ENCODE measurements around the gene HOXA5.

HOXA5 gene

DNA sequence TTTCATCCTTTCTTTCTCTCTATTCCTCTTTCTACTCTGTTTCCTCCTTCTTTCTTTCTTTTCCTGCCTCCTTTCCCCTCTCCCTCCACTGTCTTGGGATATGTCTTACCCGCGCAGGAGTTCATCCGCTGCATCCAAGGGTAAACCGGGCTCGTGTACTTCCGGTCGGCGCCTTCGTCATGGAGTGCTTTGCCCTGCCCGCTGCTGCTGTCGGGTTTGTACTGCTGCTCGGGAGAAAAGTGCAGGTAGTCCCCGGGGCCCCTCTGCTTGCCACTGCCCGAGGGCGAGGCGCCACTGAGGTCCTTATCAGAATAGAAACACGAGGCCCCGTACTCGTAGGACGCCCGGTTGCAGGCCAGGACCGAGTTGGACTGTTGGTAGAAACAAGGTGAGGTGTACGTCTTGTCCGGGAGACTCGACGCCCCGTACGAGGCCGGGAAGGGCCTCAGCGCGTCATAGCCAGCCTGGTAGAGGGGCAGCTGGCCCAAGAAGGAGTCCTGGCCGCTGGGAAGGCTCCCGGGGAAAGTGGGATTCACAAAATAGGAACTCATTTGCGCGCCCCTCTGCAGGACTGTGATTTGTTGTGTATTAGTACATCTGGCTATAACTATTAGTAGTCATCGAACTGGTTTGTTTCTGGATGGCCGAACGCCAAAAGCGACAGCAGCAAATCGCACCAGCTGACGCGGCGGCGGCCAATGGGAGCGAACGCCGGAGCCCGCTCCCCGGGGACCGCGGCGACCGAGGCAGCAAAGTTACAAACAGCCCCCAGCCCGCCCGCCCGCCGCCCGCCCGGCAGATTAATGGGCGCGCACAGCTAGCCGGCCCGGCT is 3.9 kb upstream of the HOXA5 start, which contains the start of gene HOXA6:
TSS of gene HOXA6 (minus strand) at position 576 of the 832 bp plus-strand sequence. CDS start at position 551, 25 bp downstream.
- DNase-seq, result no peak

DNA sequence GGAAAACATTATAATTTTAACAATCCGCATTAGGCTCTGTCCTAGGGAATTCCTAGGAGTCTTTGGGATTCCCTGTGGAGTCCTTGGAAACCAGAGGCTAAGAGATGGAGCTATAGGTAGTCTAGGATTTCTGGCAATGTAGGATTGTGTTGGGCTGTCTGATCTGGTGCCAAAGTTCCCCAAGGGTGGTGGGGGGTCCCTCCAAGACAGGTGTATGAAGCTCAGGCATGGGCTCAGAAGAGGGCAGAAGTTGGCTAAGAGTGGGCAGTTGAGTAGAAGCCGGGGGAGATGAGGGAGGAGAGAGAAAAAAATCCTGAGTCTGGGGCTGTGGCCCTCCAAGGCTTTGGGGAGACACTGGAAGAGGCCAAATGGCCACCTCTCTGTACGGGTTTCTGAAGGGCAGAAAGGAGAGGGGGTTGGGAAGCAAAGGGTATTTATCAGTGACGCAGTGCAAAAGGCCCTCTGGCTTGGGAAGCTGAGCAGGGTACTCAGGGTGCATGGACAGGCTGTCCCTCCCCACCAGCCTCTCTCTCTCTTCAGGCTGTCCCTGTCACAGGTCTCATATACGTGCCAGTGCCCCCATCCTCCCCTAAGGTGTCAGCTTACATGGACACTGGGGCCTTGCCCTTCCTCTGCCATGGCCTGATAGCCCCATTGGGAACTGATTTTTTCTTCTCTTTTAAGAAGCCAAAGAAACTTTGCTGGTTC is 3.2 kb upstream of the HOXA5 start:
- DNase-seq, result no peak

DNA sequence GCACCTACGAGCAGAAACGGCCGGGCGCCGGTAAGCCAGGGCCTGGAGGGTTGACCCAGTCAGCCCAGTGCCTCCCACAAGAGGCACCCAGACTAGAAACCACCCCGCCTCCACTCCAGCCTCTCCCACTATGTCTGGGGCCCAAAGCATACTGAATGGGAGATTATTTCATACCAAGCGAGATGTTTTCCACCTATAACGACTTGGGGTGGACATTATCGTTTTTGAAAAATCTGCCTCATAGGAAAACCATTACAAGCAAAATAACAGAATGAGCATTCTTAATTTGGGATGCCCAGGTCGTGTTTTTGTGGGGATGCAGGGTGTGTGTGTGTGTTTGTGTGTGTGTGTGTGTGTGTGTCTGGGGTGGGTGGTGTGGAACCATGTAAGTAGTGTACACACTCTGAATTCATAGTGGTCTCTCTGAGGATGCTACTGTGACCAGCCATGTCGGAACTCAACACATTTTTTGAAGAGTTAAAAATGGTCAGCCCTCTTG is 2.5 kb upstream of the HOXA5 start:
- no peak for DNase-seq

DNA sequence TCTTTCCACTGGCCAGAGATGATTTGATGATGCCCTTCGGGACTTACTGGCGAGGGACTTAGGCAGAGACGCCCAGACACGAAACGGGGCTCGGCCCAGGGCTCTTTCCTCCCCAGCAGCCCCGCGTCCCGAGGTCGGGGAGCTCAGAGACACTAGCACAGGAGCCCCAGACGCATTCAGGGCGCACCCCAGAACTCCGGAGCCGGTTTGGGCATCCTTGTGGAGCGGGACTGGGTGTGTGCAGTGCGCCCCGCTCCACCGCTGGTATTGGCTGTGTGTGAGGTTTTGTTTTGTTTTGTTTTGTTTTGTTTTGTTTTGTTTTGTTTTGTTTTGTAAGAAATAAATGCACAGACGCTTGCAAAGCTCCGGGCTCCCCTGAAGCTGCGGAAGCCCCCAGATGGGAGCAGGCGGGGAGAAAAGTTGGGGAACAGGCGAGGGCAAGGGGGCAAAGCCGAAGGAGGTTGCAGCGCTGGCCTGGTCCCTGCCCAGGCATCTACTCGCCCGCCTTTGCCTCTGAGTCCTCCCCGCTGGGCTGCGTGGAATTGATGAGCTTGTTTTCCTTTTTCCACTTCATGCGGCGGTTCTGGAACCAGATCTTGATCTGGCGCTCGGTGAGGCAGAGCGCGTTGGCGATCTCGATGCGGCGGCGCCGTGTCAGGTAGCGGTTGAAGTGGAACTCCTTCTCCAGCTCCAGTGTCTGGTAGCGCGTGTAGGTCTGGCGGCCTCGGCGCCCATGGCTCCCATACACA is 1.9 kb upstream of the HOXA5 start:
- DNase-seq, result no peak

DNA sequence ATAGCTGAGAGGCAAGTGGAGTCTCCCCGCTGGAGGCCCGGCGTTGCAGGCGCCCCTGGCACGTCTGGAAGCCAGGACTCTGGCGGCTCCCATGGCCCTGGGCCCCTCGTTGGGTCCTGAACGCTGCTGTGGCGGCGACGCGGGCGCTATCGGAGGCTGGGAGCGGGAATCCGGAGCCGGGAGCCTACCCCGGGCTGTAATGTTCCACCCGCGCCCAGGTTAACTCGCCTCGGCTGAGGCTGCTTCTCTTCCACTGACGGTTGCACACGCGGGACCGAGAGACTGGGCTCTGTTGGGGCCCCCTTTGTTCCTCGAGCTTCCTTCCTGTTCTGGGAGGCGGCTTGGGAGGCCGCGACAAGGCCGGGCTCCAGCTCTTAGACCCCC is 1.3 kb upstream of the HOXA5 start:
- DNase-seq, result no peak

DNA sequence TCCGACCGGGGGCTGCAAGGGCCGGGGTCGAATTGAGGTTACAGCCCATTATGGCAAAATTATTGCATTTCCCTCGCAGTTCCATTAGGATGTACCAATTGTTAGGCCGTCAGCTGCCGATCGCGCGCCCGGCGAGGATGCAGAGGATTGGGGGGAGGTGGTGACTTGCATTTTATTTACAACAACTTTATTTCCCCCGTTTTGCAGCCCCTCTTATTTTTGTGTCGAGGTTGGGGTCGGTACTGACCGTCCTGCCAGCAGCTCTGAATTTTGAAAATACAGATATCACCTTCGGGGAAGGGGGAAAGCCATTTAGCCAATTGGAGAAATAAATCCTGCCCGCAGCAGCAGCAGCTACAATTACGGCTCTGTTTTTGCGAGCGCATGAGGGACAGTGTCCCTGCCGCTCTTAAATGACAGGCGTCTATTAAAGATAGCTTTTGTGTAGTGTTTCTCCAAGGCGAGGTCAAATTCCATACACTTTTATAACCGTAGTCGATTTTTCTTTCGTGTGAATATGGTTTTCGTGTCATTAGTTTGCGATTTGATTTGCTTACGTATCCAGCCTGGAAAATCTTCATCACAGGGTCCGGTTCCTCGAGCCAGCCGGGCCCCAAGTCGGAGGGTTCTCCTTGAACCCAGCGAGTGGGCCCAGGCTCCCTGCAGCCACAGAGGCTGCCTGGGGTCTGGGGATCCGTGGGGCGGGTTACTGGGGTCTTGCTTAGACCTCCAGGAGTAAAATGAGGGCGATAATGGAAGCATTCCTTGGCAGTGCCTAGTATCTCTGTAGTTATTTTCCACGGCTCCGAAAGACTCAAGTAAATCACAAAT is 684 bp upstream of the HOXA5 start:
- DNase-seq, result no peak

DNA sequence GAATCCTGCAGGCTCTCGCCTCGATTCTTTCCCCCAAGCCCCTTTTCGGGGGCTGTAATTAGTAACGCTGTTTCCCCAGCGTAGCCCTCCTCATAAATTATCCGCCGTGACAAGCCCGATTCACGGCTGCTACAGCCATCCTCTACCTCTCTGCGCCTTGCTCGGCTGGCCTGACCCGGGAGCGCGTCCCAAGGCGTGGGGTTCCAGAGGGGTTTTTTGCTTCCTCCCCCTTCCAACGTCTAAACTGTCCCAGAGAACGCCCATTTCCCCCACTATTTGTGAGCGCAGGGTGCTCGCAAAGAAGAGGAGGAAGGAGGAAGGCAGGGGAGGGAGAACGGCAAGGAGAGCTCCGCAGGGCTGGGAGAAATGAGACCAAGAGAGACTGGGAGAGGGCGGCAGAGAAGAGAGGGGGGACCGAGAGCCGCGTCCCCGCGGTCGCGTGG is 880 bp downstream of the HOXA5 start:
- no peak for DNase-seq

DNA sequence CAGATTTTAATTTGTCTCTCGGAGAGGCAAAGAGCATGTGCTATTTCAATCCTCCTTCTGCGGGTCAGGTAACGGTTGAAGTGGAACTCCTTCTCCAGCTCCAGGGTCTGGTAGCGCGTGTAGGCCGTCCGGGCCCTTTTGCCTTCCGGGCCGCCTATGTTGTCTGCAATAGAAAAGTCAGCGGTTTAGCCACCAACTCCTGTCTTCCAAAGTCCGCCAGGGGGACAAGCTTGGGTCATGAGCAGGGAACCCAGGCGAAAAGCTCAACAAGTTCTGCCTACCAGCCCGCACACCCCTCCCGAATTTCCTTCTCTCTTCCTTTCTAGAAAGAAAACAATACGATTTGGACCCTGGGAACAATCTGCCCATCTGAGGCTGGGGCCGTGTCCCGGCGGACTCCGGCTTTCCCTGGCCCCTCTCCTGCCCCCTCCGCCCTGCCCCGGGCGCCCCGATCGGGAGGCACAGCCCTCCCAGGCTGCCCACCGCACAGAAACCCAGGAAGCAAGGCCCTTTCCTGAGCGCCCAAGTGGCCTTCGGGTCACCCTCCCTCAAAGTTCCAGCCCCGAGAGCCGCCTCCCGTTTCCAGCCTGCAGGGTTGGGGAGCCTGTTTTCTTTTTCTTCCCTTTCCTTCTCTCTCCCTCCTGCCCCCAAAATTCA is 1.4 kb downstream of the HOXA5 start:
- DNase-seq, result no peak

DNA sequence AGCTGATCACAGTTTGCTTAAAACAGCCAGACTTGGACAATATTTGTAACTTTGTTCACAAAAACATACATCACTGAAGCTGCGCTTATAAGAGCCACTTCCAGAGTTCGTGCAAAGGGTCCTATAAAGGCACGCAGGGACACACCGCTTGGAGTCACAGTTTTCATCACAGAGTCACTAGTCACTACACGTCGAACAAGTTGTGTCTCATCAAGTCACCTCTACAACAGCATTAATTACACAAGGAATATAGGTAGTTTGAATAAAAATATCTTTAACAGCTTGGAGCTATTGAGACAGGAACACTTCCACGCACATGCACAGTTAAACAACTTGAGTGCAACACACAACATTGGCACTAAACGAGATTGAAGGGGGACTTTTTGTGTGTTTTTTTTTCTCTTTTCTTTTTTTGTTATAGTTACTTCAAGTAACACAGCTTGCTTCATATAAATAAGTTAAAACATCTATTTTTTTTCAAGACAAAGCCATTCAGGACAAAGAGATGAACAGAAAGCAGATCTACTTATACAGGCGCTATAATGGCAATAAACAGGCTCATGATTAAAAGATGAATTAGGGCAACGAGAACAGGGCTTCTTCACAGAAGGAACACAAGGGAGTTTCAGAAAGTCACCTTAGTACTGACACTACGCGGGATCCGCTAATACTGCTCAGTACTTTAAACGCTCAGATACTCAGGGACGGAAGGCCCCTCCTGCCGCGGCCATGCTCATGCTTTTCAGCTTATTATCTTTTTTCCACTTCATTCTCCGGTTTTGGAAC is 2.2 kb downstream of the HOXA5 start:
- no peak for DNase-seq

DNA sequence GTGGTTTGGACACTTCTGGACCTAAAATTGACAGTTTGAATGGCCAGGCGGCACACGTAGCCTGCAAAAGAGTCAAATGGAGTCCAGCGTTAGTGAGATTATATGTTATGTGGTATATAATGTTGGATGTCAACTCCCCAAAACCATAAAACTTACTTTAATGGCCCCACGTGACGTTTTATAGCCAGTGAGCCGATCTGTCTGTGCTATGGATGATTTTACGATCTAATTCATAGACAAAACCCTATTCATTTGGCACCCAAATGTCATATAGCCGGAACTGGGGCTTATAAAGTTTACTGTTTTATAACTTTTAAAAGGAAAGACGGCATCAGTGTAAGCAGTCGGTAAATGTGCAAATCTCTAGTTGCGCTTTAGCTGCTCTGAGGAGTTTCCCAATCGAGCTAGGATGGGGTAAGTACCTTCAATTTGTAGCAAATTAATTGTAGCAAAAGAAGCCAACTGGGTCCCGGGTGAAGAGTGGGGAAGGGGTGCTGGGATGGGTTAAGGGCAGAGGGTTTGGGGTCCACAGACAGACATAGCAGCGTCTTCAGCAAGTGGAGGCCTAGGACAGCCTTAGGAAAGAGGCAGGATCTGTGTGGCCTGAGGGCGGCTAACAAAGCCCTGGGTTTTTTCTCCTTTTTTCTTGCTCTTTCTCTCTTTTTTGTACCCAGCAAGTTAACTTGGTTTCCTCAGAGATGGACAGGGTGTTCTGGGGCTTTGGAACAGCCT is 3.2 kb downstream of the HOXA5 start:
- no peak for DNase-seq

DNA sequence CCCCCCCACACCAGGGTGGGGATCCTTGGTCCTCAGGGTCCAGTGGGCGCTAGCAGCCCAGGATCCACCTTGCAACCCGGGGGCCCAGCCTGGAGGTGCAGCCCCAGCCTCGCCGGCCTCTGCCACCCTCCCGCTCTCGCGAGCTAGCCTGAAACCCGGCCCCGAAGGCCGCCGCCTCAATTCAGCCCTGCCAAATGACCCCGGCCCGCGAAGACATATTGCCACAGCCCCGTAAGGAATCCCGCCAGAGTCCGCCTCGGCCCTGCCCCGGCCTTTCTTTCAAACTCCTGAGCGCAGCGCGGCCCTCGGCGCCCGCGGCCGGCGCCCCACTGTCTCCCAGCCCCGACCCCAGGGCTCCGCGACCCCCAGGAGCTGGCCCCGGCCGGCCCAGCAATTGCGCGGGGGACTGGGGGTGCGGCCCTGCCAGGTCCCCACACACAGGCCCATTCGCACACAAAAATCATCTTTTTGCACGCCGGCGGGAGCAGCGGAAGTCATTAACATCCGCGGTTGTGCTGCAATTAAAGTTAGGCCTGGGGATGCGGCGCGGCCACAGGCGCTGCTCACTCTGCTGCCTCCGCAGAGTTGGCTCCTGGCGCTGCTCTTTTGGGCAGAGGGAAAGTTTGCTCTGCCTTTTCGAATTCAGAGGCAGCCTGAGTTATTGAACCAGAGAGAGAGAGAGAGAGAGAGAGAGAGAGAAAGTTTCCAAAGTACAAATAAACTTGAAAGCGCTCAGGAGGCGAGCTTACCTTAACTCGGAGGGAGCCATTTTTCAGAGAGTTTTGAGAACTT is 4.0 kb downstream of the HOXA5 start:
- no peak for DNase-seq

DNA sequence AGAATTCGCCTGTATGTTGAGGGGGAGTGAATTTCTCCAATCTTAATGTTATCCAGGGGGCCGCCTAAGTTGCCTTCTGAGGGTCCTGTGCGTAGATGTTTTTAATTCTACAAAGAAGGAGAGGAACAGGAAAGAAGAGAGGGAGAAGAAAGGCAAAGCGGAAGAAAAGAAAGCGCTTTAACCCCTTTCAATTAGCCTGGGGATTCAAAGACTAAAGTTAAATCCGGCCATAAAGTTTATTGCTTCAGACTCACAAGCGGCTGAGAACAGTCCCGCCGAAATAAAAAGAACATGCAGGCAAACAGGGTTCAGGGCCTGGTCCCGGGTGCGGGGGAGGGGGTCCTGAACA is 4.5 kb downstream of the HOXA5 start:
- DNase-seq, result no peak

DNA sequence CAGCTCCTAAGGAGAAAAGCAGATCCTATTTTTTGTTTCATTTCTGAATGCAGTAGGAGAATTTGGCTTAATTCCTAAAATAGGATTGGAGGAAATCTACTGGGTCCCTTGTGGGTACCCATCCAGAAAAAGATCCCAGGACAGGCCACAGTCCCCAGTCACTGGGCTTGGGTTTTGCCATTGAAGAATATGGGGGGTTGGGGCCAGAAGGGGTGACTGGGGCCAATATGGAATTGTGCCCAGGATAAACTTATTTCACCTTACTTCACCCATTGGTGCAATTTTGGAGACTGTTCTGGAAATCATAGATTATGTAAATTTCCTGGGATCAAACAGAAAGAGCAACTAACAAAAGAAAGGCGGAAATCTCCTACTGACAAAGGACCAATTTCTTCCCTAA is 5.0 kb downstream of the HOXA5 start:
- no peak for DNase-seq

DNA sequence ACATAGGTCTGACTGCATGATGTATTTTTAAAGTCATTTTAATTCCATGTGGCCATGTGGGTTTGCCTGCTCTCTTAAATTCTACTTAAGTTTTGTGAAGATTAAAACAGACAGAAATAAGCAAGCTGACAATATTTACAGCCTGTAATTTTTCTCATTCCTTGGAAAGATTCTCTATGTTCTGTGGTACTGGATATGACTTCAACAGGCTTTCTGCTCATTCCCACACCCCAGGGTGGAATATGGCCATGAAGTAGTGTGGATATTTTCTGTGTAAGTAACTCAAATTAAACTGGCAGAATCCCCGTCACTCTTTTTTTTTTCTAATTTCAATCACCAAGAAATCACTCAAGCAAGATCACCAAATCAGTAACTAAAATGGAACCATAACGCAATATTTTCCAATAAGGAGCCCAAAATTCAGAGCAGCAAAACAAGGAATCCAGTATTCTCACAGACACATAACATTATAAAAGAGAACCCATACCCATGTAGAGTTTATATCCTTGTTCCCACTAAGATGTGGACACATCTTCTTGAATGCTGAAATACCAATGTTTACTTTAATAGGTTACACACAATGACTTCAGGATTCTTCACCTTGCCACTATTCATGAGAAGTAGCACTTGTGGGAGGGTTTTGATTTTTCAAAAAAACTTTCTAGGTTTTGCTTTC is 5.7 kb downstream of the HOXA5 start:
- DNase-seq, result no peak

DNA sequence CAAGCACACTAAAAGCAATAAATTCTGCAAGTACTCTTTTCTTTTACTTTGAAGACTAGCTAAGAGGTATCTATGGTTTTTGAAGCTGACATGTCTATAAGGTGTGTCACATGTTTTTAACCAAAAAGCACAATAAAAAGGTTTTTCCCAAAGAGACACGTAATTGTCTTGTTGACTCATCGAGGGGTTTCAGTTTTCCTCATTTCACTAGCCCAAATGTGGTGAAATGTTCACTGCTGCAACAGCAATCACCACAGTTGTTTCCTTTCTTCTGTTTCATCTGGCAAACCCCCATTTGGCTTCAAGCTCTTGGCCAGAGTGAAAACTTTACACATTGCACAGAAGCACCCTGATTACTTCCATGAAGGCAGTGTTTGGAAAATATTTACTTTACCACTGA is 9.1 kb downstream of the HOXA5 start:
- DNase-seq, result no peak

DNA sequence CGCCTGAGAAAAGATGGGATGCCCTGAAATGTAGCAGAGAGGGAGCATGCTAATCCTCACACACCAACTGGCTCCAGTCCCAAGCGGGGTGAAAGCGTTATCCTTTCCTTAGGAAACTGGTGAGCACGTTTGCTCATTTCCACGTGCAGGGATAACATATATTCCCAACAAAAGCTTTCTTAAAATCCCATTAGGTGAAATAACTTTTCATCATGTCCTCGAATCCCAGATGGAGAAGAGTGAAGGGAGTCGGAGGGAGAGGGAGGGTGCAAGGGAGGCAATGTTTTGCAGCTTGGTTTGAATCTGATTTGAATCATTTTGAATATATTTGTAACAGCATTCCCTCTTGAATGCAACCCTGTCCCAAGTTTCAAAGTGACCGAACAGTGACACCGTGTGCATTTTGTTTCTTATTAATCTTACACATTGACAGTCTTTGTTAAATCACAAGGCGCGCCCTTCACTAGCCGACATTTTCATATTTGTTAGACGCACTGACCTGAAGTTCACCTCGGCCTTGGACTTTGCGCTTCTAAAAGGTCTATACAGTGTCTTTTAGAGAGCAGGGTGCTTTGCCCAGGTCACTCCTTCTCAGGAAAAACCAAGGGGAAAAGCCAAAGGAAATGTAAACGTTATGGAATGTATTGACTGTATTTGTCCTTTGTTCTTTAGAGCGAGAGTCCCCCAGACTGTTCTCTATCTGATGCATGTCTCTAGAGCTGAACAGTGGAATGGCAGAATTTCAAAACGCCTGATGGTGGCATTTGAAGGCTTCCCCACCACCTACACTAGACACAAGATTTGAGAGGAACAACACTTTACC is 9.9 kb downstream of the HOXA5 start:
- no peak for DNase-seq

DNA sequence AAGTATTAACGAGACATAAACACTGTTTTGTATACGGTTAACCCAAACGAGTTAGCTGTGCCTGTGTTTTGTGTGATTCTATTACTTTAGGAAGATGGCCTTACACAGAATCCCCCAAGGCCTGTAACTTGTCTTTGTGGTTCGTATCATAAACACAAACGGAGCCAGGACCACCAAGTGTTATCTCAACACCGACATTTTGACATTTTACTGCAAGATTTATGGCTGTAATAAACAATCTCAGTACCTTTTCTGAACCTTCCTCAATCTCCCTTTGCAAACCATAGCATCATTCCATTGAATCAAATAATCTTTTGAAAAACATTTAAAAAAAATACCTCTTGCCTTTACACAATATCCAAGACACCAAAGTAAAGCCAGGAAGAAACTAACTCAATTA is 10.5 kb downstream of the HOXA5 start:
- DNase-seq, result no peak

DNA sequence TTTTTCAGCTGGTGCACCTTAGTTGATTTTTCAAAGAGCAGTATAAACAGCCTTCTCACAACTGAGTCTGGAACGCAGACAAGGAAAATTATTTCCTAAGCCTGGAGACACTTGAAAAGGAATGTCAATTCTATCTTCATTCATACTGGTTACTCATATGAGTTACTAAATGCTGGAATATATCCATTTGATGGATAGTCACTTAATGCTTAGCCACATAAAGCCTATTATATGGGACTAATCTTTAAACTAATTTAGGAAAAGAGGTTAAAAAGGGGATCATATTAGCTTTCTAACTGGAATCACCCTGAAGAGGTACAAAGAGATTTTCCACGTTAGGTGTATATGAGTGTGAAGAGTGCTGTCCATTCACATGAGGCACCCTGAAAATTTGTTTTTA is 11.3 kb downstream of the HOXA5 start:
- DNase-seq, result no peak
